ENCODE measurements around the gene CD177. TPM values are rescaled to one million over a fixed set of nuclear protein-coding genes. Genes with fewer than 3 reads are reported as not detected.

The CD177 gene
- total RNA-seq = not detected

- H3K27ac Mint-ChIP-seq = no peak within 1 kb of the TSS
- H3K9me3 Mint-ChIP-seq = no peaks in the 10 kb centered on the region
- ChIA-PET POLR2A (no interaction called here), CTCF (no interaction called here)
- no peaks in the 10 kb centered on the region for H3K4me1 Mint-ChIP-seq
- H3K4me3 Mint-ChIP-seq = no peak within 1 kb of the TSS
- DNase-seq = no peak
- peaks cover 4% of the 10 kb centered on the region for H3K27me3 Mint-ChIP-seq
- no peaks in the 10 kb centered on the region for H3K36me3 Mint-ChIP-seq (ENCODE audit: low read depth)
These were observed at the start of gene CD177 for GRCh38 chr19:43353606-43354304. Gene CD177, plus strand, starts transcription at chr19:43353686. Its CDS starts 29 bp downstream, at chr19:43353715.

- POLR2A ChIA-PET = no interaction called here
- DNase-seq = no peak
- no peaks in the 10 kb centered on the region for H3K36me3 Mint-ChIP-seq (ENCODE audit: low read depth)
- CTCF ChIA-PET = no interaction called here
- H3K4me3 Mint-ChIP-seq = no peak overlapping the region
- no peaks in the 10 kb centered on the region for H3K9me3 Mint-ChIP-seq
- H3K27me3 Mint-ChIP-seq = no peaks in the 10 kb centered on the region
- no peak overlapping the region for H3K27ac Mint-ChIP-seq
- H3K4me1 Mint-ChIP-seq = no peaks in the 10 kb centered on the region
These were observed 47.8 kb upstream of the CD177 start for GRCh38 chr19:43305642-43306041.

GRCh38 chr19:43306097-43306496 is 47.4 kb upstream of the CD177 start:
- Mint-ChIP-seq H3K4me1 (no peaks in the 10 kb centered on the region), H3K4me3 (no peak overlapping the region), H3K27ac (no peak overlapping the region), H3K9me3 (no peaks in the 10 kb centered on the region), H3K27me3 (no peaks in the 10 kb centered on the region), H3K36me3 (ENCODE audit: low read depth) (no peaks in the 10 kb centered on the region)
- no peak for DNase-seq
- POLR2A ChIA-PET = no interaction called here
- CTCF ChIA-PET = no interaction called here

GRCh38 chr19:43308244-43308815 is 45.2 kb upstream of the CD177 start:
- Mint-ChIP-seq H3K9me3 (no peaks in the 10 kb centered on the region), H3K4me1 (no peaks in the 10 kb centered on the region), H3K4me3 (no peak overlapping the region), H3K36me3 (ENCODE audit: low read depth) (no peaks in the 10 kb centered on the region), H3K27ac (no peak overlapping the region), H3K27me3 (no peaks in the 10 kb centered on the region)
- ChIA-PET CTCF (no interaction called here), POLR2A (no interaction called here)
- DNase-seq = no peak

GRCh38 chr19:43309466-43309865 is 44.0 kb upstream of the CD177 start:
- ChIA-PET CTCF (no interaction called here), POLR2A (no interaction called here)
- no peak overlapping the region for H3K4me3 Mint-ChIP-seq
- no peaks in the 10 kb centered on the region for H3K4me1 Mint-ChIP-seq
- no peaks in the 10 kb centered on the region for H3K36me3 Mint-ChIP-seq (ENCODE audit: low read depth)
- H3K27ac Mint-ChIP-seq = no peak overlapping the region
- no peaks in the 10 kb centered on the region for H3K27me3 Mint-ChIP-seq
- no peak for DNase-seq
- H3K9me3 Mint-ChIP-seq = no peaks in the 10 kb centered on the region

- H3K27me3 Mint-ChIP-seq = no peaks in the 10 kb centered on the region
- H3K27ac Mint-ChIP-seq = no peak overlapping the region
- no peak for DNase-seq
- POLR2A ChIA-PET = no interaction called here
- no peak overlapping the region for H3K4me3 Mint-ChIP-seq
- no peaks in the 10 kb centered on the region for H3K9me3 Mint-ChIP-seq
- no peaks in the 10 kb centered on the region for H3K36me3 Mint-ChIP-seq (ENCODE audit: low read depth)
- CTCF ChIA-PET = no interaction called here
- H3K4me1 Mint-ChIP-seq = no peaks in the 10 kb centered on the region
These were observed 43.3 kb upstream of the CD177 start for GRCh38 chr19:43310221-43310620.

GRCh38 chr19:43311256-43311655 is 42.2 kb upstream of the CD177 start:
- Mint-ChIP-seq H3K4me1 (no peaks in the 10 kb centered on the region), H3K36me3 (ENCODE audit: low read depth) (no peaks in the 10 kb centered on the region), H3K27ac (no peak overlapping the region), H3K4me3 (no peak overlapping the region), H3K27me3 (no peaks in the 10 kb centered on the region), H3K9me3 (no peaks in the 10 kb centered on the region)
- no peak for DNase-seq
- POLR2A ChIA-PET = no interaction called here
- CTCF ChIA-PET = no interaction called here

GRCh38 chr19:43311706-43312105 is 41.8 kb upstream of the CD177 start:
- no peaks in the 10 kb centered on the region for H3K9me3 Mint-ChIP-seq
- no peaks in the 10 kb centered on the region for H3K27me3 Mint-ChIP-seq
- ChIA-PET CTCF (no interaction called here), POLR2A (no interaction called here)
- DNase-seq = no peak
- no peak overlapping the region for H3K4me3 Mint-ChIP-seq
- no peak overlapping the region for H3K27ac Mint-ChIP-seq
- H3K36me3 Mint-ChIP-seq (ENCODE audit: low read depth) = no peaks in the 10 kb centered on the region
- H3K4me1 Mint-ChIP-seq = no peaks in the 10 kb centered on the region

- H3K4me1 Mint-ChIP-seq = no peaks in the 10 kb centered on the region
- ChIA-PET POLR2A (no interaction called here), CTCF (no interaction called here)
- H3K27ac Mint-ChIP-seq = no peak overlapping the region
- H3K4me3 Mint-ChIP-seq = no peak overlapping the region
- H3K36me3 Mint-ChIP-seq (ENCODE audit: low read depth) = no peaks in the 10 kb centered on the region
- H3K27me3 Mint-ChIP-seq = no peaks in the 10 kb centered on the region
- no peaks in the 10 kb centered on the region for H3K9me3 Mint-ChIP-seq
- DNase-seq = no peak
These were observed 39.6 kb upstream of the CD177 start for GRCh38 chr19:43313711-43314495.

GRCh38 chr19:43315851-43316250 is 37.6 kb upstream of the CD177 start:
- POLR2A ChIA-PET = no interaction called here
- Mint-ChIP-seq H3K27me3 (no peaks in the 10 kb centered on the region), H3K36me3 (ENCODE audit: low read depth) (no peaks in the 10 kb centered on the region), H3K4me1 (no peaks in the 10 kb centered on the region), H3K4me3 (no peak overlapping the region), H3K27ac (no peak overlapping the region), H3K9me3 (no peaks in the 10 kb centered on the region)
- CTCF ChIA-PET = no interaction called here
- DNase-seq = no peak

- no peaks in the 10 kb centered on the region for H3K9me3 Mint-ChIP-seq
- ChIA-PET POLR2A (no interaction called here), CTCF (no interaction called here)
- no peaks in the 10 kb centered on the region for H3K36me3 Mint-ChIP-seq (ENCODE audit: low read depth)
- no peaks in the 10 kb centered on the region for H3K4me1 Mint-ChIP-seq
- H3K27me3 Mint-ChIP-seq = no peaks in the 10 kb centered on the region
- DNase-seq = no peak
- no peak overlapping the region for H3K27ac Mint-ChIP-seq
- H3K4me3 Mint-ChIP-seq = no peak overlapping the region
These were observed 36.7 kb upstream of the CD177 start for GRCh38 chr19:43316591-43317319.

GRCh38 chr19:43318203-43318602 is 35.3 kb upstream of the CD177 start:
- DNase-seq = no peak
- no peaks in the 10 kb centered on the region for H3K4me1 Mint-ChIP-seq
- H3K36me3 Mint-ChIP-seq (ENCODE audit: low read depth) = no peaks in the 10 kb centered on the region
- no peaks in the 10 kb centered on the region for H3K27me3 Mint-ChIP-seq
- ChIA-PET CTCF (no interaction called here), POLR2A (no interaction called here)
- no peak overlapping the region for H3K4me3 Mint-ChIP-seq
- no peak overlapping the region for H3K27ac Mint-ChIP-seq
- H3K9me3 Mint-ChIP-seq = no peaks in the 10 kb centered on the region

GRCh38 chr19:43318796-43319314 is 34.6 kb upstream of the CD177 start:
- H3K9me3 Mint-ChIP-seq = no peaks in the 10 kb centered on the region
- CTCF ChIA-PET = no interaction called here
- POLR2A ChIA-PET = no interaction called here
- no peak for DNase-seq
- no peak overlapping the region for H3K4me3 Mint-ChIP-seq
- no peaks in the 10 kb centered on the region for H3K4me1 Mint-ChIP-seq
- H3K36me3 Mint-ChIP-seq (ENCODE audit: low read depth) = no peaks in the 10 kb centered on the region
- no peak overlapping the region for H3K27ac Mint-ChIP-seq
- H3K27me3 Mint-ChIP-seq = no peaks in the 10 kb centered on the region
